Stimulated activated CD8-positive, alpha-beta memory T cell treated with anti-CD3 and anti-CD28 coated beads, Interleukin-2, amount 100 ng/mL, for 1 hour (primary cell): ENCODE measurements around the gene PLXDC2.
"Not testable (repeated sequence)": the region's sequence is repeated elsewhere in the genome, so short reads cannot be mapped to it uniquely, and the experiment has no call there.

ENCODE experiments used
- DNase-seq, 2 donors: peaks; one replicate each; pipeline ENCODE4 v3.0.0-alpha.2; 2020; ENCODE audit warnings: low read depth in 2 of 2

PLXDC2 gene

GRCh38 chr10:20115894-20116293 lies 299.7 kb downstream of the PLXDC2 start:
- no peak for DNase-seq

- no peak for DNase-seq
Measured at GRCh38 chr10:20117471-20117870, 301.2 kb downstream of the PLXDC2 start.

- DNase-seq: no peak
Measured at GRCh38 chr10:20118119-20118518, 301.9 kb downstream of the PLXDC2 start.

GRCh38 chr10:20128811-20129210 lies 312.6 kb downstream of the PLXDC2 start:
- DNase-seq: no peak

- DNase-seq: no peak
Measured at GRCh38 chr10:20132816-20133215, 316.6 kb downstream of the PLXDC2 start.

GRCh38 chr10:20133669-20134189 lies 317.5 kb downstream of the PLXDC2 start:
- DNase-seq: no peak

GRCh38 chr10:20142311-20142710 lies 326.1 kb downstream of the PLXDC2 start:
- no peak for DNase-seq

- no peak for DNase-seq
Measured at GRCh38 chr10:20144268-20144667, 328.0 kb downstream of the PLXDC2 start.

- DNase-seq: no peak
Measured at GRCh38 chr10:20146004-20146403, 329.8 kb downstream of the PLXDC2 start.

GRCh38 chr10:20147684-20148083 lies 331.5 kb downstream of the PLXDC2 start:
- DNase-seq: no peak

- no peak for DNase-seq
Measured at GRCh38 chr10:20156511-20156910, 340.3 kb downstream of the PLXDC2 start.

GRCh38 chr10:20157314-20157713 lies 341.1 kb downstream of the PLXDC2 start:
- DNase-seq: no peak

GRCh38 chr10:20158086-20158485 lies 341.9 kb downstream of the PLXDC2 start:
- no peak for DNase-seq

GRCh38 chr10:20162123-20162522 lies 345.9 kb downstream of the PLXDC2 start:
- DNase-seq: no peak

GRCh38 chr10:20166096-20166675 lies 350.0 kb downstream of the PLXDC2 start:
- DNase-seq: no peak

- DNase-seq: no peak
Measured at GRCh38 chr10:20170661-20171060, 354.4 kb downstream of the PLXDC2 start.

GRCh38 chr10:20173046-20173445 lies 356.8 kb downstream of the PLXDC2 start:
- no peak for DNase-seq

- no peak for DNase-seq
Measured at GRCh38 chr10:20175719-20176118, 359.5 kb downstream of the PLXDC2 start.

- DNase-seq: no peak
Measured at GRCh38 chr10:20180766-20181165, 364.5 kb downstream of the PLXDC2 start.

- DNase-seq: no peak
Measured at GRCh38 chr10:20181434-20181833, 365.2 kb downstream of the PLXDC2 start.

GRCh38 chr10:20185116-20185515 lies 368.9 kb downstream of the PLXDC2 start:
- no peak for DNase-seq

- DNase-seq: not testable (repeated sequence)
Measured at GRCh38 chr10:20191392-20191791, 375.2 kb downstream of the PLXDC2 start.

GRCh38 chr10:20195076-20195475 lies 378.8 kb downstream of the PLXDC2 start:
- DNase-seq: no peak

GRCh38 chr10:20200758-20201157 lies 384.5 kb downstream of the PLXDC2 start:
- no peak for DNase-seq
